HL-60 (cell line): ENCODE results near the gene NEK9.
A peak's percentile ranks its signal among the peaks of the same experiment; 100 is the strongest.

Experiments
- DNase-seq, 2 experiments: peaks; one replicate each; pipeline ENCODE4 v3.0.0-alpha.2; 2010 to 2020; ENCODE audit warnings: low read depth in 1 of 2, low spot score in 1 of 2
- H3K27ac ChIP-seq: fragments of 250-450 bp; sonication (Bioruptor Pico); replicated peaks from 2 replicates; pipeline ENCODE4 v1.5.1; 2020; ENCODE audit warnings: mild to moderate bottlenecking, moderate library complexity
- H3K27me3 ChIP-seq: fragments of 250-450 bp; sonication (Bioruptor Pico); 2 replicates; pipeline ENCODE4 v1.5.1; 2021; ENCODE audit warnings: mild to moderate bottlenecking, moderate library complexity; ENCODE audit not compliant: insufficient read depth, poor library complexity, severe bottlenecking
- H3K4me3 ChIP-seq: replicated peaks from 2 replicates; pipeline ENCODE4 v1.5.1; 2011; ENCODE audit warnings: mild to moderate bottlenecking, control low read depth, low read length; ENCODE audit not compliant: insufficient read depth
- CTCF ChIP-seq: IDR thresholded peaks from one replicate; pipeline ENCODE4 v1.5.1; 2011; ENCODE audit warnings: low read length, control low read depth, inconsistent platforms; ENCODE audit not compliant: insufficient read depth
- GABPA ChIP-seq: IDR thresholded peaks from 2 replicates; pipeline ENCODE4 v1.6.1; 2012; ENCODE audit warnings: low read depth
- POLR2AphosphoS5 ChIP-seq: IDR thresholded peaks from 2 replicates; pipeline ENCODE4 v1.6.1; 2012; ENCODE audit warnings: low read depth
- REST ChIP-seq: IDR thresholded peaks from 2 replicates; pipeline ENCODE4 v1.6.1; 2012; ENCODE audit warnings: low read depth; ENCODE audit not compliant: insufficient replicate concordance
- SPI1 ChIP-seq: IDR thresholded peaks from 2 replicates; pipeline ENCODE4 v1.6.1; 2012; ENCODE audit warnings: low read depth, mild to moderate bottlenecking, borderline replicate concordance

Gene NEK9

GRCh38 chr14:75049731-75050201 lies 77.1 kb downstream of the NEK9 start:
- DNase-seq: peak in 1 of 2 experiments; percentile 14
- Histone ChIP-seq H3K27ac (no peak overlapping the region), H3K27me3 (no peaks in the 10 kb centered on the region), H3K4me3 (no peak overlapping the region)
- TF ChIP-seq CTCF (no peak), SPI1 (no peak), REST (no peak), GABPA (no peak), POLR2AphosphoS5 (no peak)

GRCh38 chr14:75049136-75049535 lies 77.7 kb downstream of the NEK9 start:
- H3K4me3 ChIP-seq: no peak overlapping the region
- no peak for DNase-seq
- no peak for TF ChIP-seq POLR2AphosphoS5
- no peak for TF ChIP-seq CTCF
- TF ChIP-seq GABPA: no peak
- TF ChIP-seq SPI1: no peak
- TF ChIP-seq REST: no peak
- no peak overlapping the region for H3K27ac ChIP-seq
- no peaks in the 10 kb centered on the region for H3K27me3 ChIP-seq

- TF ChIP-seq POLR2AphosphoS5: no peak
- TF ChIP-seq CTCF: no peak
- no peak for TF ChIP-seq GABPA
- TF ChIP-seq SPI1: no peak
- TF ChIP-seq REST: no peak
- no peak for DNase-seq
- Histone ChIP-seq H3K27me3 (no peaks in the 10 kb centered on the region), H3K4me3 (no peak overlapping the region), H3K27ac (no peak overlapping the region)
These were observed 78.7 kb downstream of the NEK9 start for GRCh38 chr14:75048101-75048500.
